Kidney (tissue), 14 donors: ENCODE results near the gene PREP. TPM values are rescaled to one million over a fixed set of nuclear protein-coding genes. Genes with fewer than 3 reads are reported as not detected.

Experiments
- DNase-seq, 5 donors: peaks; one replicate each; pipeline ENCODE4 v3.0.0-alpha.2; 2013 to 2020
- FAIRE-seq: peaks from 2 replicates; lab custom pipeline; 2012; peaks lifted over from hg19 to GRCh38; lab: Jason Lieb, UNC
- H3K27ac ChIP-seq, 2 donors: one replicate each; pipeline ENCODE4 v1.7.0; 2013; ENCODE audit warnings: low read depth in 2 of 2, low read length in 2 of 2, inconsistent platforms in 1 of 2
- H3K27me3 ChIP-seq: one replicate; pipeline ENCODE4 v1.7.1; 2013; ENCODE audit warnings: low read length, inconsistent platforms; ENCODE audit not compliant: control insufficient read depth, insufficient read depth
- H3K36me3 ChIP-seq, 3 donors: one replicate each; pipeline versions ENCODE4 v1.7.0 to v1.7.1; 2013; ENCODE audit warnings: low read length in 3 of 3, control low read depth in 1 of 3, inconsistent platforms in 1 of 3; ENCODE audit not compliant: insufficient read depth in 3 of 3, control insufficient read depth in 2 of 3
- H3K4me1 ChIP-seq, 3 donors: one replicate each; pipeline versions ENCODE4 v1.7.0 to v1.7.1; 2013; ENCODE audit warnings: low read length in 3 of 3, inconsistent platforms in 1 of 3, low read depth in 1 of 3; ENCODE audit not compliant: control insufficient read depth in 2 of 3, insufficient read depth in 2 of 3
- H3K4me3 ChIP-seq, 3 donors: one replicate each; pipeline versions ENCODE4 v1.7.0 to v1.8.1; 2013; ENCODE audit warnings: low read length in 3 of 3, control low read depth in 1 of 3, inconsistent platforms in 1 of 3
- H3K9ac ChIP-seq, 3 donors: one replicate each; pipeline versions ENCODE4 v1.7.0 to v1.7.1; 2013; ENCODE audit warnings: low read length in 3 of 3, control low read depth in 1 of 3, inconsistent platforms in 1 of 3
- H3K9me3 ChIP-seq, 3 donors: one replicate each; pipeline versions ENCODE4 v1.7.0 to v1.7.1; 2013; ENCODE audit warnings: low read length in 3 of 3, control low read depth in 1 of 3, inconsistent platforms in 1 of 3; ENCODE audit not compliant: control insufficient read depth in 2 of 3, insufficient read depth in 1 of 3
- intact Hi-C: fragments of 100-400 bp; cut with DNase I; formaldehyde crosslinking; loops from one replicate; pipeline ENCODE4 v1.11.1; 2022
- polyA plus RNA-seq: library from polyadenylated mRNA; stranded (reverse); fragments of 350-450 nt; fragmentation: Illumina TruSeq; extraction: RNeasy Lipid Tissue Mini Kit (QIAGEN cat#74804); gene quantifications from one replicate; pipeline ENCODE4 v1.2.3, GENCODE V29; 2014; ENCODE audit warnings: low read depth, low replicate concordance; ENCODE audit not compliant: insufficient read depth
- total RNA-seq: library from RNA; stranded (reverse); fragmentation: NEBNext Ultra II Directional; extraction: Animal tissue kit (Norgen Biotek cat#: 25700); gene quantifications from one replicate; pipeline ENCODE4 v1.2.1, GENCODE V29; 2021
- TF ChIP-seq, protein P1 (sequence below): IDR thresholded peaks from 3 replicates; pipeline ENCODE4 v1.5.1; 2012; ENCODE audit warnings: mild to moderate bottlenecking, moderate library complexity, borderline replicate concordance; ENCODE audit not compliant: insufficient read depth; ENCODE audit errors: extremely low read depth
- donor health status: control.
- donor health status: control.
- donor health status: control.
- donor health status: control.
- donor health status: control.
- donor health status: DM: yes; HTN: yes; CAD: no.
- donor health status: Normal renal cell carcinoma (clear cell type).

Gene PREP
- total and polyA plus RNA-seq, 2 donors from 2014 or later = 13.4 to 20.1 TPM

DNA sequence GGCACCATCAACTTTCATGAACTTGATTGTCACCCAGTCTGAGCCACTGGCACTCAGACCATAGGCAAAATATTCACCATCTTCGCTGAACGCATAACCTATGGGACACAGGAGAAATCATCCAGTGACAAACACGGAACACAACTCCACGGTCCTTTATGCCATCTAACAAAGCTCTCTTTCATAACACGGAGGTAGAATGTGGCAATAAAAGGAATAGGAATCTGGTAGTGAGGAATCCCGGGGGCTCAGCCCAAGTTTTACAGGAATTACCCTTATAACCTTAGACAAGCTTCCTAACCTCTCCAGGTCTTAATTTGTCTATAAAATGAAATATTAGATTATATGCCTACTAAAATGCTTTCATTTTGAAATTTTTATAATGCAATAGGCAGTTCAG lies 29.4 kb downstream of the PREP start:
- TF ChIP-seq, protein P1, sequence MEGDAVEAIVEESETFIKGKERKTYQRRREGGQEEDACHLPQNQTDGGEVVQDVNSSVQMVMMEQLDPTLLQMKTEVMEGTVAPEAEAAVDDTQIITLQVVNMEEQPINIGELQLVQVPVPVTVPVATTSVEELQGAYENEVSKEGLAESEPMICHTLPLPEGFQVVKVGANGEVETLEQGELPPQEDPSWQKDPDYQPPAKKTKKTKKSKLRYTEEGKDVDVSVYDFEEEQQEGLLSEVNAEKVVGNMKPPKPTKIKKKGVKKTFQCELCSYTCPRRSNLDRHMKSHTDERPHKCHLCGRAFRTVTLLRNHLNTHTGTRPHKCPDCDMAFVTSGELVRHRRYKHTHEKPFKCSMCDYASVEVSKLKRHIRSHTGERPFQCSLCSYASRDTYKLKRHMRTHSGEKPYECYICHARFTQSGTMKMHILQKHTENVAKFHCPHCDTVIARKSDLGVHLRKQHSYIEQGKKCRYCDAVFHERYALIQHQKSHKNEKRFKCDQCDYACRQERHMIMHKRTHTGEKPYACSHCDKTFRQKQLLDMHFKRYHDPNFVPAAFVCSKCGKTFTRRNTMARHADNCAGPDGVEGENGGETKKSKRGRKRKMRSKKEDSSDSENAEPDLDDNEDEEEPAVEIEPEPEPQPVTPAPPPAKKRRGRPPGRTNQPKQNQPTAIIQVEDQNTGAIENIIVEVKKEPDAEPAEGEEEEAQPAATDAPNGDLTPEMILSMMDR = no peak
- Histone ChIP-seq H3K36me3 (peaks cover 0 to 14% (median 6%) of the 10 kb centered on the region in 3 donors), H3K9me3 (no peaks in the 10 kb centered on the region), H3K27ac (no peak overlapping the region), H3K4me3 (no peak overlapping the region), H3K9ac (no peak overlapping the region), H3K4me1 (no peaks in the 10 kb centered on the region), H3K27me3 (no peaks in the 10 kb centered on the region)
- DNase-seq = no peak
- FAIRE-seq = no peak
- intact Hi-C loops = no loop called here

DNA sequence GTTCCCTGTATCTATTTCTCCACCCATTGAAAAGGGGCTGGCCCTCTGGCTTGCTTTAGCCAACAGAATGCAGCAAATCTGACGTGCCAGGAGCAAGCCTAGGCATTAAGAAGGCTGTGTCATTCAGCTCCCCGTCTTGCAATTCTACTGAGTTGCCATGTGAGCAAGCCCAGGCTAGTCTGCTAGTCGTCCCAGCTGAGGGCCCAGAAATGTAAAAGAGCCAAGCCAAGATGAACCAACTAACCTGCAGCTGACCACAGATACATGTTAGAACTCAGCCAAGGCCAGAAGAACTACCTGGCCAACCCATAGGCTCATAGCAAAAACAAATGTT lies 30.1 kb downstream of the PREP start:
- Histone ChIP-seq H3K9ac (no peak overlapping the region), H3K4me3 (no peak overlapping the region), H3K4me1 (no peaks in the 10 kb centered on the region), H3K27ac (no peak overlapping the region), H3K27me3 (no peaks in the 10 kb centered on the region), H3K9me3 (no peaks in the 10 kb centered on the region), H3K36me3 (peaks cover 0 to 14% (median 6%) of the 10 kb centered on the region in 3 donors)
- DNase-seq = no peak
- no peak for FAIRE-seq
- TF ChIP-seq, protein P1 = no peak
- intact Hi-C loops = no loop called here

DNA sequence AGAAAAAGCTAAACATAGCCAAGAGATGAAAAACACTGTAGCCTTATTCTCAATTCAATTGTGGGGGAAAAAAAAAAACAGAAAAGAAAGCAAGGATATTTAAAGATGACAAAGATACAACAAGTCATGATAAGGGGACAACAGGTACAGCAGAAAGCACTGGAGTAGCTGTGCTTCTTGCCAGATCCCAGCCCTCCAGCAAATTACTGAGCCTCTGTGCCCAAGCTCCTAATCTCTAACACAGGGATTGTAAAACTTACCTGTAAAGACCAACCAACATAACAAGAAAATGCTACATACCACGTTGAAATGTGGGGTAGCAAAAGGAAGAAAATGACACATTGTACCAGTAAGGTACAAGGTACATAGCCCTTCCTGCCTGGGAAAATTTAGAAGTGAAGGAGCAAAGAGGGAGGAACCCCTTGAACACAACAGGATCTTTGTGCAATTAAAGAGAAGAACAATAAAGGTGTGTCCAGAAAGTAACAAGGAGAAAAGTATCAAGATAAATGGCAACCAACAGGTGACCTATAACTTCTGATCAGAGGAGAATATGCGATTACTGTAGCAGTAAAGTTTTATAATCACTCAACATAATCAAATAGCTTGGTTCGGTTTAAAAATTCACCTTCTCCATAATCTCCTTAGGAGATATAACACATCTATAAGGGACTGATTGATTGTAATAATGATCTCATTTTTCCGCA lies 30.6 kb downstream of the PREP start:
- H3K27me3 ChIP-seq = no peaks in the 10 kb centered on the region
- H3K27ac ChIP-seq = no peak overlapping the region
- DNase-seq = no peak
- H3K36me3 ChIP-seq = peaks cover 0 to 14% (median 6%) of the 10 kb centered on the region in 3 donors
- H3K9me3 ChIP-seq = no peaks in the 10 kb centered on the region
- no peaks in the 10 kb centered on the region for H3K4me1 ChIP-seq
- no peak overlapping the region for H3K4me3 ChIP-seq
- no peak overlapping the region for H3K9ac ChIP-seq
- intact Hi-C loops = no loop called here
- no peak for FAIRE-seq
- TF ChIP-seq, protein P1 = no peak

DNA sequence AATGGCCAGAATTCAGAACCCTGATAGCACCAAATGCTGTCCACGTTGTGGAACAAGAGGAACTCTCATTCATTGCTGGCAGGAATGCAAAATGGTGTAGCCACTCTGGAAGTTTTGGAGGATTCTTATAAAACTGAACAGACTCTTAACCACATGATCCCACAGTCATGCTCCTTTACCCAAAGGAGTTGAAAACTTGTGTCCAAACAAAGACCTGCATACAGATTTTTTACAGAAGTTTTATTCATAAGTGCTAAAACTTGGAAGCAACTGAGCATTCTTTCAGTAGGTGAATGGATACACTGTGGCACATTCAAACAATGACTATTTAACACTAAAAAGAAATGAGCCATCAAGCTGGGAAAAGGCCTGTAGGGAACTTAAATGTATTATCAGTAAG lies 32.5 kb downstream of the PREP start:
- Histone ChIP-seq H3K27me3 (no peaks in the 10 kb centered on the region), H3K9ac (no peak overlapping the region), H3K27ac (no peak overlapping the region), H3K4me3 (no peak overlapping the region), H3K36me3 (peaks cover 0 to 22% (median 5%) of the 10 kb centered on the region in 3 donors), H3K4me1 (no peaks in the 10 kb centered on the region), H3K9me3 (no peaks in the 10 kb centered on the region)
- DNase-seq (no peak), FAIRE-seq (no peak)
- intact Hi-C loops = no loop called here
- TF ChIP-seq, protein P1 = no peak
